Measurements from ENCODE around the gene DIO3.

GRCh38 chr14:101538878-101539277 lies 22.4 kb upstream of the DIO3 start:
- no peak for TF ChIP-seq EP300 (IDR thresholded peaks at IDR 0.05; ENCODE audit: borderline replicate concordance)
- TF ChIP-seq RAD21 (IDR thresholded peaks at IDR 0.05; ENCODE audit: low read depth) = no peak
- no peak for TF ChIP-seq NFIC (IDR thresholded peaks at IDR 0.05)
- no peak for TF ChIP-seq CREB1 (IDR thresholded peaks at IDR 0.05; ENCODE audit: low read depth)
- TF ChIP-seq MAX (IDR thresholded peaks at IDR 0.05) = no peak
- TF ChIP-seq FOXM1 (IDR thresholded peaks at IDR 0.05; ENCODE audit: borderline replicate concordance, low read depth) = no peak
